H54 (cell line): ENCODE results near the gene OR6J1.
"Not testable (repeated sequence)": the region's sequence is repeated elsewhere in the genome, so short reads cannot be mapped to it uniquely, and the experiment has no call there.

ENCODE experiments used
- DNase-seq: peaks from one replicate; pipeline ENCODE4 v3.0.0; 2011; ENCODE audit warnings: low spot score, mixed read lengths; ENCODE audit not compliant: insufficient read length
- FAIRE-seq: peaks from 3 replicates; lab custom pipeline; 2011; peaks lifted over from hg19 to GRCh38; lab: Jason Lieb, UNC
- POLR2A ChIP-seq: IDR thresholded peaks from 2 replicates; pipeline ENCODE4 v1.6.1; 2011; ENCODE audit warnings: low read depth, mild to moderate bottlenecking, low read length

The OR6J1 gene

DNA sequence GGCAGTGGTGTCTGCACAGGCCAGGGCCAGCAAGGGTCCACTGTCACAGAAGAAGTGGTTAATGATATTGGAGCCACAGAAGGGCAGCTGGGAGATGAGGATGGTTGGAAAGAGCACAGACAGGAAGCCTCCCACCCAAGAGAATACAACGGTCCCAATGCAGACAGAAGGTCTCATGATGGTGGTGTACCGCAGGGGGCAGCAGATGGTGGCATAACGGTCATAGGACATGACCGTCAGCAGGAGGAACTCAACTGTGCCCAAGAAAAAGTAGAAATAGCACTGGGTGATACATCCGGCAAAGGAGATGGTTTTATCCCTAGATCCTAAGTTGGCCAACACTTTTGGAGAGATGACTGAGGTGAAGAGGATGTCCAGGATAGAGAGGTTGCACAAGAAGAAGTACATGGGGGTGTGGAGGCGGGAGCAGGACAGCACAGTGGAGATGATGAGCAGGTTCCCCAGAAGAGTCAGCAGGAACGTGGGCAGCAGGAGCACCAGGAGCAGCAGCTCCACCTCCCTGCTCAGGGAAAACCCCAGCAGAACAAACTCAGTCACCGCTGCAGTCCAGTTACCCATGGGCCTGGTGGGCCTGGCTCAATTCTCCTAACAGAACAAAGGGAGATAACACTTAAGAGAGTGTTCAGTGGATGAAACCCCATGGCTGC lies 9.8 kb downstream of the OR6J1 start:
- TF ChIP-seq POLR2A: no peak
- no peak for FAIRE-seq
- DNase-seq: no peak

DNA sequence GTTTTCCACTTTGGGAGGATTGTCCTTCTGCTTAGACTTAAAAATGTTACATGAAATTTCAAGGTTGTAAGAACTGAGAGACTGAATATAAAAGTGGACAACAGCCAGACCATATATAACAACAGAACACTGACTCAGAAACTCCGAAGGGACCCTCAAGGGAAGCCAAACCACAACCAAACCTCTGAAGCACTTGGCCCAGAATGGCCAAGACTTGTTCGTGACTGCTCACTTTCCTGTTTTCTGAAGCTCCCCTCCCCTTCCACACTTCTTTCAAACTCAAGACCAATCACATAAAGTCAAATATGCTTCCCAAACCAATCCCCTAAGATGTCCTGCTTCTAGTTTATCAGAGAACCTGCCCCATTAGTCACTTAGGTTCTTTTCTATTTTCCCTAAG lies 13.7 kb downstream of the OR6J1 start:
- DNase-seq (no peak), FAIRE-seq (no peak)
- no peak for TF ChIP-seq POLR2A

DNA sequence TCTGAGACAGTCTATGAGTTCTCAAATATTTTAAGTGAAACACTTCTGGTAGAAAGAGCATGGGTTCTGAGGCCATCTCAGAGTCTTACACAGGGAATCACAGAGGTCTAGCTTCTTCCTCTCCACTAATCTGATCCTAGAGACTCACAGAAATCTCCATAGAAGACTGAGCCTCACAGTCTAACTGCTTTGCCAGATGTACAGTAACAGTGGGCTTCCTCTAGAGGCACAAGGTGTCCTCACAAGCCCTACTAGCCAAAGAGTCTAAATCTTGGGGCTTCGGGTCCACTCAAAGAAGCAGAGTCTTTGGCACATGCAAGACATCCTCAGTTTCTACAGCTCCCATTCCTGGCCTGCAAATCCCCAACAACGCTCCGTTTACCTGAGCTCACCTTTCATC lies 14.1 kb downstream of the OR6J1 start:
- FAIRE-seq: no peak
- no peak for TF ChIP-seq POLR2A
- no peak for DNase-seq

DNA sequence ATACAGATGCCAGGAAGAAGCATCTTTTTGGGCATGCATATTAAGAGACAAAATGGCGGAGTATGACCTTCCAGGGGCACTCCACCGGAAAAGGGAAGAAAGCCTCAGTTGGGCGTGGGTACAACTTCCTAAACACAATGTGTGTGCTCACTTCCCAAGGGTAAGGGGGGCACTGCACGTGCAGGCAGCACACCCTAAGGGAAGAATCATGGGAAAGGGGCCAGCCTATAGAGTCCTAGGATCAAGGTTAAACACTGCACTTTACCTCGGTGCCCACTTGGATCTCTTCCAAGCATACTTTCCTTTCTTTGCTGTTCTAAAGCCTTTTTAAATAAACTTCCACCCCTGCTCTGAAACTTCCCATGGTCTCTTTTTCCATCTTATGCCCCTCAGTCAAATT lies 14.8 kb downstream of the OR6J1 start:
- FAIRE-seq (no peak), DNase-seq (no peak)

DNA sequence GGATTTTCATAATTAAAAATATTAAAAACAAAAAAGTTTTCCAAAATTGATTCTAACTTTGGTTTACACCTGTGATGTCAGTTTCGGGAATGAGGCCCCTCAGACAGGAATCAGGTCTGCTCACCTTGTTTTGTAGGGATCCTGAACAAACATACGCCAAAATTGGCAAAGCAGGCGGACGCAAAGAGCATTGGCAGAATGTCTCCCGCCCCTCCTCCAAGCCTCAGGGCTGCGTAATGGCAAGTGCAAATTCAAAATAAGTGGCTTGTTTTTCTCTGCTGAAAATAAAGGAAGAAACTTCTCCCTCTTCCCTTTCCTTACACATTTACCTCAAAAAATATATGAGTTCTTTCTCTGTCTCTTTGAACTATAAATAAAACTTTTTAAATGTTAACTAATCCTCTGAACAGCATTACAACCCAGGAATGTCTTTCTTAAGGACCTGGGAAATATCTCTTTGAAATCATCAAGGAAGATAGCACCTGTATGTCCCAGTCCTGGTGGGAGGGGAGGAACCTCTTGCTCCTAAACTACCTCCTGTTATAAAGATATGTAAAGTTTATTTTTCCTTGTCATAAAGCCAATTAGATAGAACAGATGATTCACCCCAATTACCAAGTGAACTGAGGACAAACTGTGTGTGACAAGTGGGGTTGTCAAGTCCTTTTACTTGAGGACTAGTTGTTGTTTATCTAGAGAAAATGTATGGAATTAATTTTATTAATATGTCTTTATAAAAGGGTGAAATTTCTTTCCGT lies 16.5 kb downstream of the OR6J1 start:
- FAIRE-seq: no peak
- no peak for DNase-seq
- TF ChIP-seq POLR2A: no peak

More for the DNA sequence above, 14.8 kb downstream of the OR6J1 start:
- no peak for TF ChIP-seq POLR2A

DNA sequence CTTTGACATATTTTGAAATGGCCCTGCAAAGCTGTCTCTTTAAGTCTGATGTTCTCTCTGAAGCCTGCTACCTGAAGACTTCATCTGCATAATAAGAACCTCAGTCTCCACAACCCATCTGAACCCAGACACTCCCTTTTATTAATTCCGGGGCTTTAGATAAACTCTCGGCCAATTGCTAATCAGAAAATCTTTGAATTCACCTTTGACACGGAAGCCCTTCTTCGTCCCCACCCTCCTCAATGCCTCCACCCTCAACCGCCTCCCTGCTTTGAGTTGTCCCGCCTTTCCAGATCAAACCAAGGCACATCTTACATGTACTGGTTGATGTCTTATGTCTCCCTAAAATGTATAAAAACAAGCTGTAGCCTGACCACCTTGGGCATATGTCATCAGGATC lies 17.6 kb downstream of the OR6J1 start:
- TF ChIP-seq POLR2A: no peak
- DNase-seq: no peak
- FAIRE-seq: no peak

DNA sequence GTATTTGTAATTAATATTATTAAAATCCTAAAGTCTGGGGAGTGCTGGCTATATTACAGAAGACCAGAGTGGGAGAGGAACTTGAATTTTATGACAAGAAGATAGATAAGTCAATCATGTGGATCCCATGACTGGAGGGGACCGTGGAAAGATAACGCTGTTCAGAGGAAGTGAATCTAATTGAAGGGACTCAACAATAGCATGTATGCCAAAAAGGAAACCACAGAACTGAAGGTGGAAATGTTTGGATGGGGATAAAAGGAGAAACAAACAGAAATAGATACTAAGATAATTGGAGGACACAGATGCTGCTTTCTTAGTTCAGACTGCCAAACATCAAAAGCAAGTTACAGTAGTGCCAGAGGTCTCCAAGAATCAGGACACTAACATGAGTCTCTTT lies 21.1 kb downstream of the OR6J1 start:
- DNase-seq (no peak), FAIRE-seq (no peak)
- TF ChIP-seq POLR2A: no peak

DNA sequence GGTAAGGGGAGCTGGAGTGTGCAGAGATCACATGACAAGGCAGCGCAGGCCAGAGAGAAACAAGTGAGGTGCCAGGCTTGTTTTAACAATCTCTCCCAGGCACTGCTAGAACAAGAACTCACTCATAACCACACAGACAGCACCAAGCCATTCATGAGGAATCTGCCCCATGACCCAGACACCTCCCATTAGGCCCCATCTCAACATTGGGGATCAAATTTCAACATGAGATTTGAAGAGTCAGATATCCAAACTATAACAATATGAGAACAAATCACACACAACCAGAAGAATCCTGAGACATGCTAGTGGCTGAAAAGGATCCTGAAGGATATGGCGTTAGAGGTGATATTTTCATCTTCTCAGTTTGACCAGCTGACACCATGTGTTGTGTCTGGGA lies 21.9 kb downstream of the OR6J1 start:
- FAIRE-seq (no peak), DNase-seq (no peak)
- no peak for TF ChIP-seq POLR2A

DNA sequence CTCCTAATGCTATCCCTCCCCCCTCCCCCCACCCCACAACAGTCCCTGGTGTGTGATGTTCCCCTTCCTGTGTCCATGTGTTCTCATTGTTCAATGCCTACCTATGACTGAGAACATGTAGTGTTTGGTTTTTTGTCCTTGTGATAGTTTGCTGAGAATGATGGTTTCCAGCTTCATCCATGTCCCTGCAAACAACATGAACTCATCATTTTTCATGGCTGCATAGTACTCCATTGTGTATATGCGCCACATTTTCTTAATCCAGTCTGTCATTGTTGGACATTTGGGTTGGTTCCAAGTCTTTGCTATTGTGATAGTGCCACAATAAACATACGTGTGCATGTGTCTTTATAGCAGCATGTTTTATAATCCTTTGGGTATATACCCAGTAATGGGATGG lies 28.4 kb downstream of the OR6J1 start:
- not testable (repeated sequence) for DNase-seq, FAIRE-seq

DNA sequence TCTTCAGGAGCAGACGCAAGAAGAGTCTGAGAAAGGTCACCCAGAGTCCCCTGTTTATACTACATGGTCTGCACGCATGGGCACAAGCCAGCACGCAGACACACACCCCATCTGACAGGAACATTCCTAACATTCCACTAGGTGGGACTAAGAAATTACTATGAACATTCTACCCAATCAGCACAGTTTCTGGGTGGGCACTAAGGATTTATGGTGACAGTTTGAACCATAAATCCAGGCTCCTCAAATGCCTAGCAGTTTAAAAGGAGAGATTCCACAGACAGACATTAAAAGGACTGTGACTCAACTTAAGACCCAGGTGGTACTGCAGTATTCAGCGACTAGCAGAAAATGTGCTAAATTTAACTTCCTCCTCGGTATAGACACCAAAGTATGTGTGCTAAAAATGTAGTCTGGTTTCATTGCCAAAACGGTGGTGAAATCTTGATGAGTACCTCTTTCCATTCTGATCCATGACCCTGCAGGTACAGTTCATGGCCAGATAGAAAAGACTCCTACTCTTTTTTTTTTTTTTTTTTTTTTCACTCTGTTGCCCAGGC lies 29.8 kb downstream of the OR6J1 start:
- FAIRE-seq: peak; percentile 61
- DNase-seq: peak; percentile 55
- TF ChIP-seq POLR2A: no peak

DNA sequence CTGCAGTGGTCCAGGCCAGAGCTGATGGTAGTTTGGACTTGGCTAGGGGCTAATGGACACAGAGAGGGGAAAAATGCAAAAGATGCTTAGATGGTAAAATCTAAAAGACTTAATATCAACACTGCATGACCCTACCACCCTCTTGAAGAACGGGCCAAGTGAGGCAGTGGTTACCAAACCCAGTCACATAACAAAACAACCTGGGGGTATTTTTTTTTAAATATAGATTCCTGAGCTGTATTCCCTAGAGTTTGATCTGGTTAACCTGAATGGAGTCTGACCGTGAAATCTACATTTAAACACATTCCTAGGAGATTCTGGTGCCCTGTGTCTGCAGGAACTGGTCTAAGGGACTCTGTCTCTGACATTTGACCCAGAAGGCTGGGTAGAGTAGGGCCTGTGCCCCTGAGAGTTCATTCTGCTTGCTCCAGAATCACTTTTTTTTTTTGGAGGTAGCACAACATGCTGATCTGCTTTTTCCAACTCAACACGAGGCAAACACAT lies 30.4 kb downstream of the OR6J1 start:
- DNase-seq: no peak
- no peak for FAIRE-seq
- no peak for TF ChIP-seq POLR2A

DNA sequence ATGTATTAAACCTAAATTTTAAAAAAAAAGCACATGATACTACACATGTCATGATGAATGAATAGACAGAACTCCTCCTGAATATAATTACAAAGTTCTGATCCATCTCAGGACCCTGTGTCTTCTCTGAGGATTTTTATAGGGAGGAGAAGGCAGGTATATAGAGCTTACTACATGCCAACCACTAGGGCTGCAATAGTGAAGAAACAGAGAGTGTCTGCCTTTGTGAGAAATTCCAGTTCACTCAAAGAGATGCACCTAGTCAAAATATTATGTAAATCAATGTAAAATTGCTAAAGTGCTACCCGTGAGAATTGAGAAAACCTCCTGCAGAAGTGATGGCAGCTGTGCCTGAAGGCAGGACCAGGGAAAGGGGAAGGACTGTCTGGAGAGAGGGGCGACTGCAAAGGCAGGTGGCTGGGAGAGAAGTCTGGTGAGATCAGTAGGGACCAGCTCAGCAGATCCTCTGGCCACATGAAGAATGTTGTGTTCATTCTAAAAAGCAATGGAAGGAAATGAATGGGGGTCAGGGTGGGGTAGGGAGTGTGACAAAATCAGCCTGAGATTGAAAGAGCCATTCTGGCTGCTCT lies 31.0 kb downstream of the OR6J1 start:
- TF ChIP-seq POLR2A: no peak
- DNase-seq: no peak
- no peak for FAIRE-seq

DNA sequence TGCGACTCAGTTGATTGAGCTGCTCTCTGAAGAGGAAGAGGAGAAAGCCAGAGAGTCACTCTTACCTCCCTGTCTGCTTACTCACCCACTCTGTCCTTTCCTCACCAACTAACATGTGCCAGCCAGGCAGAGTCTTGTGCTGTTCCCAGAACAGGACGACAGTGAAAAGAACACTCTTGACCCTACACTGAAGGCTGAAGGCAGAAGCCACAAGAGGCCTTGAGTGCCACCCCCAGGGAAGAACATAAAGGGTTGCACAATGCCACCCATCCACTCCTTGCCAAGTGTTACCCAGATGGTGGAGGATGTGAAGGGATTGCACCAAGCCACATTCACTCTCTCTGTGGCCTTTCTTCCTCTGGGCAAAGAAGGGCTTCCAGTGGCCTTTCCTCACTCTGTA lies 33.2 kb downstream of the OR6J1 start:
- no peak for TF ChIP-seq POLR2A
- DNase-seq: no peak
- FAIRE-seq: no peak

DNA sequence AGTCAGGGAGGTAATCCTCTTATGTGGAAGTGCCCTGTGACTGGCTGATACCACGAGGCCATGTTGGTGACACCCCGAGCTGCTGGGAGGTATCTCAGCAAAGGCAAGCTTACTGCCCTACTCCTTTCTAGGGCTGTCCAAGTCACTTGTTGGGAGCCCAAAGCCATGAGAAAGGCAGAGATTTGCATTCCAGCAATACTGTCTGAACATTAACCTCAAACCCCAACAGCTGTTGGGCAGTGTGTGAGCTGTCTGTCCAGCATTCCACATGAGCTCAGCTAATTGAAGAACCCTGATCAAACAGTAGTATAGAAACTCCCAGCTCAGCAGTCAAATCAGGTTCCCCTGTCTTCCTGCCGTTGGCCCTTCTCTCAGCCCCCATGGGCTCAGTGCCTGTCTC lies 36.9 kb downstream of the OR6J1 start:
- FAIRE-seq (no peak), DNase-seq (no peak)
- TF ChIP-seq POLR2A: no peak
